ENCODE results near the gene KRTAP10-7. TPM values are rescaled to one million over a fixed set of nuclear protein-coding genes. Genes with fewer than 3 reads are reported as not detected.
"Not testable (repeated sequence)": the region's sequence is repeated elsewhere in the genome, so short reads cannot be mapped to it uniquely, and the experiment has no call there.

Gene KRTAP10-7
- total and polyA plus RNA-seq, 7 experiments from 2014 or later = not detected

- H3K36me3 Mint-ChIP-seq = peaks cover 8 to 14% (median 9%) of the 10 kb centered on the region in 5 donors
Measured at GRCh38 chr21:44609193-44609592, 8.8 kb downstream of the KRTAP10-7 start.

GRCh38 chr21:44610157-44610843, 9.9 kb downstream of the KRTAP10-7 start:
- ATAC-seq; H3K4me3 Mint-ChIP-seq; H3K4me1 ChIP-seq (ENCODE audit: control insufficient read depth in 2 of 2, insufficient read depth in 2 of 2, low read length in 2 of 2); POLR2A ChIA-PET; DNase-seq; H3K36me3 ChIP-seq (ENCODE audit: control insufficient read depth in 2 of 3, insufficient read depth in 3 of 3, low read length in 3 of 3); H3K27ac Mint-ChIP-seq; H3K27me3 ChIP-seq (ENCODE audit: control insufficient read depth in 2 of 2, insufficient read depth in 2 of 2, low read length in 2 of 2); H3K27ac ChIP-seq (ENCODE audit: low read depth, low read length); intact Hi-C loops (cut with micrococcal nuclease); H3K4me3 ChIP-seq (ENCODE audit: low read length): not testable (repeated sequence)
- H3K9me3 Mint-ChIP-seq = peaks cover 8 to 39% (median 20%) of the 10 kb centered on the region in 11 donors
- peaks cover 0 to 19% (median 0%) of the 10 kb centered on the region in 3 experiments for H3K9me3 ChIP-seq (ENCODE audit: control insufficient read depth in 2 of 3, low read length in 3 of 3)
- CTCF ChIA-PET = interaction anchor here (0.9 kb wide), 1 partner anchor 45 kb away, joined by 3 read pairs; the partner anchor contains the start of gene KRTAP12-4
- H3K4me1 Mint-ChIP-seq = peaks cover 0 to 17% (median 9%) of the 10 kb centered on the region in 7 donors
- H3K27me3 Mint-ChIP-seq = peaks cover 0 to 20% (median 6%) of the 10 kb centered on the region in 5 donors
- H3K36me3 Mint-ChIP-seq = peaks cover 8 to 14% (median 9%) of the 10 kb centered on the region in 5 donors

More at GRCh38 chr21:44609193-44609592, 8.8 kb downstream of the KRTAP10-7 start:
- H3K4me3 ChIP-seq (ENCODE audit: low read length) = no peak overlapping the region
- DNase-seq (no peak), ATAC-seq (no peak)
- Mint-ChIP-seq H3K9me3 (peaks cover 8 to 48% (median 20%) of the 10 kb centered on the region in 11 donors), H3K4me3 (no peak overlapping the region), H3K27ac (no peak overlapping the region), H3K27me3 (peaks cover 0 to 30% (median 6%) of the 10 kb centered on the region in 5 donors), H3K4me1 (peaks cover 0 to 11% (median 4%) of the 10 kb centered on the region in 7 donors)
- intact Hi-C loops (cut with micrococcal nuclease) = no loop called here
- H3K27ac ChIP-seq (ENCODE audit: low read depth, low read length) = no peak overlapping the region
- CTCF ChIA-PET = no interaction called here
- H3K27me3 ChIP-seq (ENCODE audit: control insufficient read depth in 2 of 2, insufficient read depth in 2 of 2, low read length in 2 of 2) = no peaks in the 10 kb centered on the region
- H3K9me3 ChIP-seq (ENCODE audit: control insufficient read depth in 2 of 3, low read length in 3 of 3) = peaks cover 0 to 19% (median 0%) of the 10 kb centered on the region in 3 experiments
- POLR2A ChIA-PET = no interaction called here
- no peaks in the 10 kb centered on the region for H3K4me1 ChIP-seq (ENCODE audit: control insufficient read depth in 2 of 2, insufficient read depth in 2 of 2, low read length in 2 of 2)
- H3K36me3 ChIP-seq (ENCODE audit: control insufficient read depth in 2 of 3, insufficient read depth in 3 of 3, low read length in 3 of 3) = no peaks in the 10 kb centered on the region

GRCh38 chr21:44611551-44611950, 11.2 kb downstream of the KRTAP10-7 start:
- POLR2A ChIA-PET = no interaction called here
- intact Hi-C loops (cut with micrococcal nuclease) = no loop called here
- H3K4me3 Mint-ChIP-seq = no peak overlapping the region
- peaks cover 0 to 19% (median 0%) of the 10 kb centered on the region in 3 experiments for H3K9me3 ChIP-seq (ENCODE audit: control insufficient read depth in 2 of 3, low read length in 3 of 3)
- H3K36me3 ChIP-seq (ENCODE audit: control insufficient read depth in 2 of 3, insufficient read depth in 3 of 3, low read length in 3 of 3) = no peaks in the 10 kb centered on the region
- H3K36me3 Mint-ChIP-seq = peaks cover 8 to 14% (median 9%) of the 10 kb centered on the region in 5 donors
- DNase-seq (no peak), ATAC-seq (no peak)
- peaks cover 3 to 10% of the 10 kb centered on the region in 2 donors for H3K4me1 ChIP-seq (ENCODE audit: control insufficient read depth in 2 of 2, insufficient read depth in 2 of 2, low read length in 2 of 2)
- peak overlapping the region in 1 of 9 donors; percentile 47 for H3K27ac Mint-ChIP-seq
- H3K9me3 Mint-ChIP-seq = peaks cover 8 to 34% (median 18%) of the 10 kb centered on the region in 11 donors
- peaks cover 0 to 11% (median 2%) of the 10 kb centered on the region in 5 donors for H3K27me3 Mint-ChIP-seq
- H3K4me3 ChIP-seq (ENCODE audit: low read length) = no peak overlapping the region
- no peak overlapping the region for H3K27ac ChIP-seq (ENCODE audit: low read depth, low read length)
- CTCF ChIA-PET = no interaction called here
- H3K27me3 ChIP-seq (ENCODE audit: control insufficient read depth in 2 of 2, insufficient read depth in 2 of 2, low read length in 2 of 2) = no peaks in the 10 kb centered on the region
- peaks cover 5 to 28% (median 18%) of the 10 kb centered on the region in 7 donors for H3K4me1 Mint-ChIP-seq

GRCh38 chr21:44612029-44612486, 11.7 kb downstream of the KRTAP10-7 start, which contains the start of gene KRTAP10-8:
Gene KRTAP10-8 (plus strand): TSS chr21:44612079. CDS start chr21:44612101, 22 bp downstream.
- no peaks in the 10 kb centered on the region for H3K27me3 ChIP-seq (ENCODE audit: control insufficient read depth in 2 of 2, insufficient read depth in 2 of 2, low read length in 2 of 2)
- CTCF ChIA-PET = no interaction called here
- POLR2A ChIA-PET = no interaction called here
- peaks cover 7 to 15% of the 10 kb centered on the region in 2 donors for H3K4me1 ChIP-seq (ENCODE audit: control insufficient read depth in 2 of 2, insufficient read depth in 2 of 2, low read length in 2 of 2)
- peaks cover 8 to 14% (median 9%) of the 10 kb centered on the region in 5 donors for H3K36me3 Mint-ChIP-seq
- peaks cover 5 to 33% (median 23%) of the 10 kb centered on the region in 7 donors for H3K4me1 Mint-ChIP-seq
- H3K27ac Mint-ChIP-seq = peak within 1 kb of the TSS in 1 of 9 donors; percentile 47
- peak within 1 kb of the TSS in 1 of 10 donors; percentile 41 for H3K4me3 Mint-ChIP-seq
- H3K4me3 ChIP-seq (ENCODE audit: low read length) = no peak within 1 kb of the TSS
- ATAC-seq (no peak), DNase-seq (no peak)
- H3K36me3 ChIP-seq (ENCODE audit: control insufficient read depth in 2 of 3, insufficient read depth in 3 of 3, low read length in 3 of 3) = no peaks in the 10 kb centered on the region
- peaks cover 0 to 9% (median 0%) of the 10 kb centered on the region in 5 donors for H3K27me3 Mint-ChIP-seq
- intact Hi-C loops (cut with micrococcal nuclease) = no loop called here
- H3K9me3 ChIP-seq (ENCODE audit: control insufficient read depth in 2 of 3, low read length in 3 of 3) = peaks cover 0 to 19% (median 0%) of the 10 kb centered on the region in 3 experiments
- H3K9me3 Mint-ChIP-seq = peaks cover 8 to 34% (median 18%) of the 10 kb centered on the region in 11 donors
- no peak within 1 kb of the TSS for H3K27ac ChIP-seq (ENCODE audit: low read depth, low read length)

- H3K27ac Mint-ChIP-seq = peak overlapping the region in 1 of 9 donors; percentile 47
- H3K36me3 Mint-ChIP-seq = peaks cover 8 to 14% (median 9%) of the 10 kb centered on the region in 5 donors
- intact Hi-C loops (cut with micrococcal nuclease) = no loop called here
- Histone ChIP-seq H3K9me3 (ENCODE audit: control insufficient read depth in 2 of 3, low read length in 3 of 3) (peaks cover 0 to 19% (median 0%) of the 10 kb centered on the region in 3 experiments), H3K36me3 (ENCODE audit: control insufficient read depth in 2 of 3, insufficient read depth in 3 of 3, low read length in 3 of 3) (no peaks in the 10 kb centered on the region), H3K4me1 (ENCODE audit: control insufficient read depth in 2 of 2, insufficient read depth in 2 of 2, low read length in 2 of 2) (peaks cover 13 to 22% of the 10 kb centered on the region in 2 donors), H3K4me3 (ENCODE audit: low read length) (no peak overlapping the region), H3K27ac (ENCODE audit: low read depth, low read length) (no peak overlapping the region), H3K27me3 (ENCODE audit: control insufficient read depth in 2 of 2, insufficient read depth in 2 of 2, low read length in 2 of 2) (no peaks in the 10 kb centered on the region)
- peaks cover 0 to 5% (median 0%) of the 10 kb centered on the region in 5 donors for H3K27me3 Mint-ChIP-seq
- DNase-seq (no peak), ATAC-seq (no peak)
- H3K4me1 Mint-ChIP-seq = peaks cover 5 to 40% (median 28%) of the 10 kb centered on the region in 7 donors
- CTCF ChIA-PET = no interaction called here
- H3K9me3 Mint-ChIP-seq = peaks cover 8 to 31% (median 18%) of the 10 kb centered on the region in 11 donors
- POLR2A ChIA-PET = no interaction called here
- peak overlapping the region in 1 of 10 donors; percentile 41 for H3K4me3 Mint-ChIP-seq
Measured at GRCh38 chr21:44612669-44613229, 12.4 kb downstream of the KRTAP10-7 start.

GRCh38 chr21:44613386-44614155, 13.2 kb downstream of the KRTAP10-7 start:
- H3K4me1 Mint-ChIP-seq = peaks cover 11 to 48% (median 36%) of the 10 kb centered on the region in 7 donors
- peak overlapping the region in 1 of 9 donors; percentile 67 for H3K27ac Mint-ChIP-seq
- Histone ChIP-seq H3K27me3 (ENCODE audit: control insufficient read depth in 2 of 2, insufficient read depth in 2 of 2, low read length in 2 of 2) (no peaks in the 10 kb centered on the region), H3K4me3 (ENCODE audit: low read length) (no peak overlapping the region), H3K36me3 (ENCODE audit: control insufficient read depth in 2 of 3, insufficient read depth in 3 of 3, low read length in 3 of 3) (no peaks in the 10 kb centered on the region), H3K27ac (ENCODE audit: low read depth, low read length) (no peak overlapping the region), H3K9me3 (ENCODE audit: control insufficient read depth in 2 of 3, low read length in 3 of 3) (peaks cover 0 to 19% (median 0%) of the 10 kb centered on the region in 3 experiments), H3K4me1 (ENCODE audit: control insufficient read depth in 2 of 2, insufficient read depth in 2 of 2, low read length in 2 of 2) (peaks cover 22 to 30% of the 10 kb centered on the region in 2 donors)
- H3K9me3 Mint-ChIP-seq = peaks cover 8 to 31% (median 19%) of the 10 kb centered on the region in 11 donors
- ATAC-seq (no peak), DNase-seq (no peak)
- POLR2A ChIA-PET = no interaction called here
- intact Hi-C loops (cut with micrococcal nuclease) = no loop called here
- CTCF ChIA-PET = no interaction called here
- peaks cover 8 to 15% (median 12%) of the 10 kb centered on the region in 5 donors for H3K36me3 Mint-ChIP-seq
- peaks cover 0 to 4% (median 0%) of the 10 kb centered on the region in 5 donors for H3K27me3 Mint-ChIP-seq
- H3K4me3 Mint-ChIP-seq = no peak overlapping the region

All from naive thymus-derived CD4-positive, alpha-beta T cell (primary cell).